Stomach smooth muscle (tissue), 2 donors: Measurements from ENCODE around the gene FOXA3.

Experiments used
- H3K27ac ChIP-seq: one replicate; pipeline ENCODE4 v1.7.0; 2013; ENCODE audit warnings: mild to moderate bottlenecking, low read length, inconsistent platforms
- H3K27me3 ChIP-seq, 2 donors: one replicate each; pipeline ENCODE4 v1.7.0; 2013; ENCODE audit warnings: low read length in 2 of 2; ENCODE audit not compliant: insufficient read depth in 2 of 2, control insufficient read depth in 1 of 2
- H3K36me3 ChIP-seq, 2 donors: one replicate each; pipeline ENCODE4 v1.7.0; 2013; ENCODE audit warnings: low read length in 2 of 2; ENCODE audit not compliant: control insufficient read depth in 2 of 2, insufficient read depth in 2 of 2
- H3K4me1 ChIP-seq: one replicate; pipeline ENCODE4 v1.7.0; 2013; ENCODE audit warnings: low read length; ENCODE audit not compliant: control insufficient read depth, insufficient read depth
- H3K4me3 ChIP-seq, 2 donors: one replicate each; pipeline ENCODE4 v1.7.0; 2013; ENCODE audit warnings: low read length in 2 of 2
- H3K9ac ChIP-seq, 2 donors: one replicate each; pipeline ENCODE4 v1.7.0; 2013; ENCODE audit warnings: low read length in 2 of 2, mild to moderate bottlenecking in 1 of 2
- H3K9me3 ChIP-seq, 2 donors: one replicate each; pipeline ENCODE4 v1.7.0; 2013; ENCODE audit warnings: low read length in 2 of 2; ENCODE audit not compliant: control insufficient read depth in 2 of 2
- donor health status: healthy.
- donor health status: Pancreatic carcinoma.

FOXA3 gene

DNA sequence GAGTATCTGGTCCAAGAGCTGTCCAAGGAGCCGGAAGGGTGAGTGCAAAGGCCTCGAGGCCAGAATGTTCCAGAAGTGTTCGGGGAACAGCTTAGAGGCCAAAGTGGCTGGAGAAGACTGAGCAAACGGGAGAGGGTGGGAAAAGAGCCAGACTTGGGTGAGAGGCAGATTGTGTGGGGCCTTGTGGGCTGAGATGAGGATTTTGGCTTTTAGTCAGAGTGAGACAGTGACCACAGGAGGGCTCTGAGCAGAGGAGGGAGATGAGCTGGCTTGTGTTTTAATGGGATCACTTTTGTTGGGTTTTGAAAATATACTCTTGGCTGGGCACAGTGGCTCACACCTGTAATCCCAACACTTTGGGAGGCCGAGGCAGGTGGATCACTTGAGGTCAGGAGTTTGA lies 44.8 kb downstream of the FOXA3 start:
- peaks cover 5 to 9% of the 10 kb centered on the region in 2 donors for H3K27me3 ChIP-seq
- H3K27ac ChIP-seq = no peak overlapping the region
- no peaks in the 10 kb centered on the region for H3K36me3 ChIP-seq
- H3K9ac ChIP-seq = no peak overlapping the region
- no peak overlapping the region for H3K4me3 ChIP-seq
- H3K9me3 ChIP-seq = no peaks in the 10 kb centered on the region
- no peaks in the 10 kb centered on the region for H3K4me1 ChIP-seq

GRCh38 chr19:45911291-45911690 lies 47.2 kb downstream of the FOXA3 start:
- Histone ChIP-seq H3K9ac (no peak overlapping the region), H3K36me3 (no peaks in the 10 kb centered on the region), H3K4me3 (no peak overlapping the region), H3K4me1 (no peaks in the 10 kb centered on the region), H3K27ac (no peak overlapping the region), H3K27me3 (peaks cover 5 to 14% of the 10 kb centered on the region in 2 donors), H3K9me3 (no peaks in the 10 kb centered on the region)

GRCh38 chr19:45913874-45914830 lies 50.0 kb downstream of the FOXA3 start, which contains the start of gene NANOS2:
Gene NANOS2 (minus strand): TSS chr19:45914778. CDS start chr19:45914693, 85 bp downstream.
- Histone ChIP-seq H3K4me1 (no peaks in the 10 kb centered on the region), H3K36me3 (no peaks in the 10 kb centered on the region), H3K9ac (no peak within 1 kb of the TSS), H3K9me3 (no peaks in the 10 kb centered on the region), H3K27ac (no peak within 1 kb of the TSS), H3K27me3 (peaks cover 5 to 20% of the 10 kb centered on the region in 2 donors), H3K4me3 (no peak within 1 kb of the TSS)

DNA sequence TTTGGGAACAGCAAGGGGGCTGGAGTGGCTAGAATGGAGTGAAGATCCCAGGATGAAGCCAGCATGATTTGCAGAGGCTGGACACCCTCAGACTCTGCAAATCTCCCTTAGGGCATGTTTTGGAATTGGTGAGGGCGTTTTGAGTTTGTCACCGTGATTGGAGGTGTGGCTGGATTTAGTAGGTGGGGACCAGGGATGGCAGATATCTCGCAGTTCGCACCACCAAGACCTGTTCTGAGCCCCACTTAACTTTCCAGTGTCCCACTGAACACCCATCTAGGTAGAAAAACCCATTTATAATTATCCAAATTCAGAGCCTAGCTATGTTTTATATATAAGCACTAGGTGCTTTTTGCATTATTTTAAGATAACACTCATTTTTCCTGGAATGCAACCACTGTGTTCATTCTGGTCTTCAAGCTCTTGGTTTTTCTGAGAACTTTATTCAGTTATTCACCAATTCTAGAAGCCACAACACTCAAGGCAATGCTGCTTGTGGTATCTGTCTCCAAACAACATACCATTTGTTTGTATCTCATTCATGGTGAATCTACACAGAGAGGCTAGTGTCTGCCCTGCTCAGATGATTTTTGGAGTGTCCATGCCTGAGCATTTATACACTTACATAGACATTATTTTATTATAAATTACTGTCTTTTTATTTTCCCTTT lies 53.4 kb downstream of the FOXA3 start:
- Histone ChIP-seq H3K9me3 (no peaks in the 10 kb centered on the region), H3K27ac (no peak overlapping the region), H3K4me1 (no peaks in the 10 kb centered on the region), H3K4me3 (no peak overlapping the region), H3K36me3 (no peaks in the 10 kb centered on the region), H3K27me3 (peaks cover 5 to 24% of the 10 kb centered on the region in 2 donors), H3K9ac (no peak overlapping the region)

DNA sequence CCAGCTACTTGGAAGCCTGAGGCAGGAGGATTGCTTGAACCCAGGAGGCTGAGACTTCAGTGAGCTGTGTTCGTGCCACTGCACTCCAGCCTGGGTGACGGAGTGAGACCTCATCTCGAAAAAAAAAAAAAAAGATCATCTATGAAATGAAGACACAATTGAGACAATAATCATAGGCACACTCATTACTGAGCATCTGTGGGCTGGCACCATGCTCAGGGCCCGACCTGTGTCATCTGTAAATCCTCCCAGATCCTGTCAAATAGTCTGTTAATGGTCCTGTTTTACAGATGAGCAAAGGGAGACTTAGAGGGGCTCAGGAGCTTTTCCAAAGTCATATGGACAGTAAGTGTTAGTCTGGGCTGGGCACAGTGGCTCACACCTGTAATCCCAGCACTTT lies 54.6 kb downstream of the FOXA3 start:
- H3K4me1 ChIP-seq = no peaks in the 10 kb centered on the region
- H3K4me3 ChIP-seq = no peak overlapping the region
- no peak overlapping the region for H3K9ac ChIP-seq
- H3K9me3 ChIP-seq = no peaks in the 10 kb centered on the region
- H3K36me3 ChIP-seq = no peaks in the 10 kb centered on the region
- H3K27ac ChIP-seq = no peak overlapping the region
- peaks cover 1 to 19% of the 10 kb centered on the region in 2 donors for H3K27me3 ChIP-seq

- Histone ChIP-seq H3K4me3 (no peak overlapping the region), H3K27me3 (peaks cover 0 to 16% of the 10 kb centered on the region in 2 donors), H3K9ac (no peak overlapping the region), H3K27ac (no peak overlapping the region), H3K9me3 (no peaks in the 10 kb centered on the region), H3K4me1 (no peaks in the 10 kb centered on the region), H3K36me3 (no peaks in the 10 kb centered on the region)
Observed at GRCh38 chr19:45919678-45920077, 55.6 kb downstream of the FOXA3 start.

DNA sequence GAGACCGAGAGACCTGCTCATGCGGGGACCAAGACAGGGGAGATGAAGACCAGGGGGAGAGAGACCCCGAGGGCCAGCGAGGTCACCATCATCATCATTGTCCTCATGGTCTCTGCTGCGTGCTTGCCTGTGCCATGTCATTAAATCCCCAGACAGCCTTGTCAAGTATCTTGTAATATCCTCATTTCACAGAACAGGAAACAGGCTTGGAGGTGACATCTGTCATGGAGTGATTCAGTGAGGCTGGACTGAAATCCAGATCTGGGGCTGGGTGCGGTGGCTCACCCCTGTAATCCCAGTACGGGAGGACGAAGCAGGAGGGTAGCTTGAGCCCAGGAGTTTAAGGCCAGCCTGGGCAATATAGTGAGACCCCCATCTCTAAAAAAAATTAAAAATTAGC lies 56.3 kb downstream of the FOXA3 start:
- Histone ChIP-seq H3K27ac (no peak overlapping the region), H3K4me3 (no peak overlapping the region), H3K9ac (no peak overlapping the region), H3K9me3 (no peaks in the 10 kb centered on the region), H3K27me3 (peaks cover 0 to 13% of the 10 kb centered on the region in 2 donors), H3K36me3 (no peaks in the 10 kb centered on the region), H3K4me1 (no peaks in the 10 kb centered on the region)

DNA sequence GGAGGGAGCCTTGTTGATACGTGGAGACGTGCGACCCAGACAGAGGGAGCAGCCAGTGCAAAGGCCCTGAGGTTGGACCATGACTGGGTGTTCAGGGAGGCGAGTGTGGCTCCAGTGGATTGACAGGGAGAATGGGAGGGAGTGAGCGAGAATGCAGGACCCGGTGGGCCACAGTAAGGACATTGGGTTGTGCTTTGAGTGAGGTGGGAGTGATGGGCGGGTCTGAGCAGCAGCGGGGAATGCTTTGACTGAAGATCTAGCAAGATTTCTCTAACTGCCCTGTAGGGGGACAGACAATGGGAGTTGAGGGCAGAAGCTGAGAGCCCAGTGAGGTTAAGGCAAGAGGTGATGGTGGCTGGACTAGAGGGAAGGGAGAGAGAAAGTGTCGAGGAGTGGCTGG lies 58.2 kb downstream of the FOXA3 start:
- Histone ChIP-seq H3K27ac (no peak overlapping the region), H3K4me1 (no peaks in the 10 kb centered on the region), H3K4me3 (no peak overlapping the region), H3K9ac (no peak overlapping the region), H3K27me3 (peaks cover 0 to 10% of the 10 kb centered on the region in 2 donors), H3K9me3 (no peaks in the 10 kb centered on the region), H3K36me3 (no peaks in the 10 kb centered on the region)
